Measurements from ENCODE around the gene MKNK2.
A peak's percentile ranks its signal among the peaks of the same experiment; 100 is the strongest.
"Not testable (repeated sequence)": the region's sequence is repeated elsewhere in the genome, so short reads cannot be mapped to it uniquely, and the experiment has no call there.

The MKNK2 gene

GRCh38 chr19:2034729-2035589 lies 16.1 kb downstream of the MKNK2 start:
- TF ChIP-seq CTCF (IDR thresholded peaks at IDR 0.05; ENCODE audit: low read depth, low read length, missing control alignments) = no peak
- H3K4me3 ChIP-seq (ENCODE audit: low read depth, low read length) = no peak overlapping the region
- in situ Hi-C loops (cut with HindIII; ENCODE audit: low sequenced_read_pairs) = no loop called here
- no peak for DNase-seq (ENCODE audit: low read depth)

- H3K4me3 ChIP-seq (ENCODE audit: low read depth, low read length); DNase-seq (ENCODE audit: low read depth); in situ Hi-C loops (cut with HindIII; ENCODE audit: low sequenced_read_pairs): not testable (repeated sequence)
Observed at GRCh38 chr19:2034253-2034652, 16.8 kb downstream of the MKNK2 start.

GRCh38 chr19:2033825-2034159 lies 17.3 kb downstream of the MKNK2 start:
- DNase-seq (ENCODE audit: low read depth) = no peak
- H3K4me3 ChIP-seq (ENCODE audit: low read depth, low read length) = no peak overlapping the region
- in situ Hi-C loops (cut with HindIII; ENCODE audit: low sequenced_read_pairs) = no loop called here
- TF ChIP-seq CTCF (IDR thresholded peaks at IDR 0.05; ENCODE audit: low read depth, low read length, missing control alignments) = no peak

- in situ Hi-C loops (cut with HindIII; ENCODE audit: low sequenced_read_pairs) = no loop called here
Observed at GRCh38 chr19:2033115-2033824, 17.8 kb downstream of the MKNK2 start.

GRCh38 chr19:2032296-2032941 lies 18.6 kb downstream of the MKNK2 start:
- no peak for DNase-seq (ENCODE audit: low read depth)
- no peak overlapping the region for H3K4me3 ChIP-seq (ENCODE audit: low read depth, low read length)
- in situ Hi-C loops (cut with HindIII; ENCODE audit: low sequenced_read_pairs) = no loop called here
- TF ChIP-seq CTCF (IDR thresholded peaks at IDR 0.05; ENCODE audit: low read depth, low read length, missing control alignments) = no peak

More at GRCh38 chr19:2033115-2033824, 17.8 kb downstream of the MKNK2 start:
- no peak for TF ChIP-seq CTCF (IDR thresholded peaks at IDR 0.05; ENCODE audit: low read depth, low read length, missing control alignments)
- H3K4me3 ChIP-seq (ENCODE audit: low read depth, low read length) = no peak overlapping the region
- no peak for DNase-seq (ENCODE audit: low read depth)

GRCh38 chr19:2027361-2027760 lies 23.7 kb downstream of the MKNK2 start:
- in situ Hi-C loops (cut with HindIII; ENCODE audit: low sequenced_read_pairs) = no loop called here
- TF ChIP-seq CTCF (IDR thresholded peaks at IDR 0.05; ENCODE audit: low read depth, low read length, missing control alignments) = no peak
- peak; percentile 82 for DNase-seq (ENCODE audit: low read depth)
- no peak overlapping the region for H3K4me3 ChIP-seq (ENCODE audit: low read depth, low read length)

Data from astrocyte of the cerebellum (primary cell).